Right kidney (tissue), 1 donor: ENCODE results near the gene MRPS9.

Experiments used
- DNase-seq: peaks from one replicate; pipeline ENCODE4 v3.0.0-alpha.2; 2016

MRPS9 gene

GRCh38 chr2:105117565-105117964 is 79.7 kb downstream of the MRPS9 start:
- DNase-seq = no peak

- no peak for DNase-seq
These were observed 81.1 kb downstream of the MRPS9 start for GRCh38 chr2:105118960-105119359.

- no peak for DNase-seq
These were observed 83.6 kb downstream of the MRPS9 start for GRCh38 chr2:105121434-105121833.

DNA sequence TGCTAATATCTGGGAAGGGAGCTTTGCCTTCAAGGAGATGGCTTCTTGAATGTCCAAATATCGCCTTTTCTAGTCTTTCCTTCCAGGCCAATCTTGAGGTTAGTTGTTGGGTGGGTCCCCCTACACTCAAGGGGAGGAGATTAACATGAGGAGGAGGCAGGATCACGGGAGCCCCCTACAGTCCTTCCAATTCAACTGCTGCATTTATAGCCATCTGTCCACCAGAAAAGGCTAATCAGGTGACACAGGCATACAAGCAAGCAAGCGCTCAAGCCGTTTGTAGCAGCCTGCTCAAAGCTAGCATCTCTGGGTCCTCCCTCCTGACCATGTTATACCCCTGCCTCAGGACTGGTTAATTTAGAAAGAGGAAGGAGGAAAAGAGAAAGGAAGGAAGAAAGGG is 87.6 kb downstream of the MRPS9 start:
- no peak for DNase-seq

DNA sequence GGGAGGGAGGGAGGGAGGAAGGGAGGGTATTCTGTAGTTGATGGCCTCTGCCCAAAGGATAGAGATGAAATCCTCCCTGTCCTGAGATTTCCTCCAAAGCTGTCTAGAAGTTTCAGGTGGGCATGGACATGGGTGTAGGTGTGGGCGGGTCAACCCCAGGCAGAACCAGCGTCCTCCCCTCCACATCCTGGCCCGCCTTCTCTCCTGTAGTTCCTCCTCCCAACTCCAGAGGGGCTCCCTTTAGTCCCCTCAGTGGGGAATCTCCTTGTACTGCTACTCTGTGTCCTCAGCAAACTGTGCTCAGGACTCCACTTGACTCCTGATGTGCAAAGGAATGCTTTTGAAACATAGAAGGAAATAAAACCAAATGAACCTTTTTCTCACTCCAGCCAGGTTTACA is 88.1 kb downstream of the MRPS9 start:
- DNase-seq = no peak

DNA sequence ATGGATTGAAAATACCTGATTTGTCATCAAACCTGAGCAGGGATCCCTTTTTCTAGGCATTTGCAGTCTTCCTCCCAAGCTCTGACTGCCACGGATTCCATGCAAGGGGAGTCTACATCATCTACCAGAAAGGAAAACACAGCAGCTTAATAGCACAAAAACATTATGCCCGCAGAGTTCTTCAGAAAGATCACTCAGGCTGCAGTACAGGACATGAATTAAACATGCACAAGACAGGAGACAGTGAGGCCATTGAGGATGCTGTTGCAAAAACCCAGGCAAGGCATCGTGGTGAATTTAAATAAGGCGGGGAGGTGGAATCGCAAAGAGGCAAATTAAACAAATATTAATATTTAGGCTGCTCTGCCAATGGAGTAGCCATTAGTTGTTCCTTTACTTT is 88.5 kb downstream of the MRPS9 start:
- no peak for DNase-seq

DNA sequence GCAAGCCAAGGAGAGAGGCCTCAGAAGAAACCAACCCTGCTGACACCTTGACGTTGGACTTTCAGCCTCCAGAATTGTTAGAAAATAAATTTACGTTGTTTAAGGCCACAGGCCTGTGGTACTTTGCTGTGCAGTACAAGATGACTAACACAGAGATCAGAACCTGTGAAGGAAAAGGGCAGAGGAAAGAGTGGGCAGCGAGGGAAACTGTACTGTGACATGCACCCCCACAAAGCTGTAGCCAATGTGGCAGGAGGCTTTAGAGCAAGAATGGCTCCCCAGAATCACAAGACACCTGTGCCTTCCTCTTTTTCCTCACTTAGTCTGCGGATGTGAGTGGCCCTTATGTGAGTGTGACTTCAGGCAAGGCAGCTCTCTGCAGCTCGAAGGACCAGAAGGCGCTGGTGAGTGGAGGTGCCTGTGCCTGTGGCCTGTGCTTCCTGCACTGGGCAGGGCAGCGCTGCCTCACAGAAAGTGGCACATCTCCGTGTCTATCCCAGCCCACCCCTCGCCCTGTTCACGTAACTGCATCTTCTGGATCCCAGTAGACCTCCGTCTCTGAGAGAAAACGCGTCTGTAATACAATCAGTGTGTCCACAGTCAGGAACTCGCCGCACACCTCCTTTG is 89.5 kb downstream of the MRPS9 start:
- DNase-seq = no peak

GRCh38 chr2:105129722-105130232 is 91.9 kb downstream of the MRPS9 start:
- no peak for DNase-seq

DNA sequence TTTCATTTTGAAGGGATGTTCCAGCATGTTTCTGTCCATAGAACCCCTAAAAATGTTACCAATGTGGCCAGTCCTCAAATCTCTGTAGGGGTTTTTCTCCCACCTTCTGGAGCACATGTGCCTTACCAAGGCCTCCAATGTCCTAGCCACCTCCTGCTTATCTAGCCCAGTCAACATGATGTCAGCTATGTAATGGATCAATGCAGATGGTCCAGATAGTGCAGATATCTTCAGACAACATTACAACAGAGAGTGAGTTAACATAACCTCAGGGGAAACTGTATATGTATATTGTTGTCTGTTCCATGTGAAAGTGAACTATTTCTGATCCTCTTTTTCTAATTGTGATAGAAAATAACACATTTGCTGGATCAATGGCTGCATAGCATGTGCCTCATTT is 92.7 kb downstream of the MRPS9 start:
- no peak for DNase-seq

DNA sequence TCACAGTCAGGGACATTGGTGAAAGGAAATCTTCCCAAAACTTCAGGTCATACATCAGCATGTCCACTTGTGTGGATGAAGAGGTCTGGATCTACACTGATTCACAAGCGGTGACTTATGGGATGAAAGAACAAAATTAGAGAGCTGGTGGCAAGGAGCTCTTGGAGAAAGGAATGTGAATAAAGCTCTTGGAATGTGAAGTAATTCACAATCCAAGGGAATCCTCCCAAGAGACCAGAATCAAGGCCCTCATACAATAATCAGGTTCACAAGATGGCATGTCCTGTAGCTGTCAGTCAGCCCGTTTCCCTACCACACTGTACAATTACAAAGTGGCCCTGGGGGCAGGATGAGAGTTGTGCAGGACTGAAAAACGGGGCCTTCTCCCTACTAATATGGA is 96.2 kb downstream of the MRPS9 start:
- DNase-seq = no peak

GRCh38 chr2:105135436-105135835 is 97.6 kb downstream of the MRPS9 start:
- DNase-seq = no peak

DNA sequence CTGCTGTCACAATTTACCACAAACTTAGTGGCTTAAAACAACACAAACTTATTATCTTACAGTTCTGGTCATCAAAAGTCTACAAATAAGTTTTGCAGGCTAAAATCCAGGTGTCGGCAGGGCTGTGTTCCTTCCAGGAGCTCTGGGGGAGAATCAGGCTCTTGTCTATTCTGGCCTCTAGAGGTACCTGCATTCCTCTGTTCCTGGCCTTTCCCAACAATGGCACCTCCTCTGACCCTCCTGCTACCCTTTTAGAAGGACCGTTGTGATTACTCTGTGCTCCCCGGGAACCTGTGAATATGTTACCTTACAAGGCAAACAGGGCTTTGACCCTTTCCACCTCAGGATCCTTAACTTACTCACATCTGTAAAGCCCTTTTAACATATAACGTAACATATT is 98.5 kb downstream of the MRPS9 start:
- DNase-seq = no peak

DNA sequence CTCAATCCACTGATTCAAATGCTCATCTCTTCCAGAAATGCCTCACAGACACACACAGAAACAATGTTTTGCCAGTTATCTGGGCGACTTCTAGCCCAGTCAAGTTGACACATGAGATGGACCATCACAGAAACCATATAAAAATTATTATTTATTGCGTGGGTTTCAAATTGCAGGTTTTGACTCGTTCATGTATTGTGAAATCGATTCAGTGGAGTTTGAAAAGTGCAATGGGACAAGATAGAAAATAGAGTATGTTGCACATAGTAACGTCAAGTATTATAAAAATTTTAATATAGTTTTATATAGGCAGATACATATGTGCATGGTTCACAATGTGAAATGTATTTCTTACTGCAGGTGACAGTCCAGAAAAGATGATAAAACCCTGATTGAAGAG is 100.8 kb downstream of the MRPS9 start:
- DNase-seq = no peak

DNA sequence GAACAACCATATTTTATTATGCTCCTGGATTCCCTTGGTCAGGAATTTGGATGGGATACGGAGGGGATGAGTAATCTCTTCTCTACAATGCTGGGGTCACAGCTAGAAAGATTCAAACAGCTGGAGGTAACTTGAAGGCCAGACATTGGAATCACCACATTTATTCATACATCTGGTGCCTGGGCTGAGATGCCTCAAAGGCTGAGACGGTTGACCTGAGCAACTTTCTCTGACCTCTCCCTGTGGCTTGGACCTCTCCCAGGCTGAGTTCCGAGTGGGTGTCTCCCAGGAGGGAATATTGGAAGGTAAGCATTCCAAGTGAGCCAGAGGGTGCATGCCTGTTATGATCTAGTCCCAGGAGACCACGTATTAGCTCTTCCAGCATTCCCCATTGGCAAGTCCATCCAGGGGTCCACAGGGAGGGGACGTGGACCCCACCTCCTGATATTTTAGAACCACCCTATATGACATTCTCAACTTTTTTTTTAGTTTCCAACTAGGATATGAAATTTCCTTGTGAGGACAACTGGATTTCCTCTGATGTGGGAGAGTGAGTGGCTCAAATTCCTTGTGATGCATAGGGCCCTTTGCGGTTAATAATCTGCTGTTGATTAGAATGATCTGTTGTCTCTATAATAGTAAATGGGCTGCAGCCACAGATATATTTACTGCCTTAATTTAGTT is 101.8 kb downstream of the MRPS9 start:
- DNase-seq = no peak

DNA sequence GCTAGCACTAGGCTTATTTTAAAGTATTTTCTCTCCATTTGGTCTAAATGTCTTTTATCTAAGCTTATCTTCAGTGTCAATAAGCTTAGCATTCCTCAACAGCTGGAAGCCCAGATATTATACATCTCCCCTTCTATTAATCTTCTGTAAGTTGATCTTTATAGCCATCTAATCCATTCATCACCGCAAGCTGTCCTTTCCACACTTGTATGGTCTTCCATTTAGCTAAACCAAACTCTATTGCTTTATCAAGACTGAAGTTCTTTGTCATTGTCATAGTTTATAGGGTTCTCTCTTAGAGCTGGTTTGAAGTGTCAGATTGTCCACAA is 102.3 kb downstream of the MRPS9 start:
- DNase-seq = no peak

- DNase-seq = no peak
These were observed 103.3 kb downstream of the MRPS9 start for GRCh38 chr2:105141099-105141614.

DNA sequence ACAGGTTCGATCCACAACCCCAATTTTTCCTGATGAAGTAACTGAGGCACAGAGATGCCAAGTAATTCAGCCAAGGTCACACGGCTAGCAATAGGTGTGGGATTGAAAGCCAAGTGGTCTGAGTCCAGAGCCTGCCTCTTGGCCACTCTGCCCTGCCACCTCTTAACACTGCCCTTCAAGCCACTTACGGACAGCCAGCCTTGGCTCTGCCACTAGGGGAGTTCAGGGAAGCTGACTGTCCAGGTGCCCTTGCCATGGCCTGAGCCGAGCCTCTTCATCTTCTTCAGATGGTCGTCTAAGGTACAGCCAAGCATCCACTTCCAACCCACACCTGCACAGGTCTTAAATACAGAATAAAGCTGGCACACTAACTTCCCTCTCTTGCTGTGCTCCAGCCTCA is 104.4 kb downstream of the MRPS9 start:
- no peak for DNase-seq

DNA sequence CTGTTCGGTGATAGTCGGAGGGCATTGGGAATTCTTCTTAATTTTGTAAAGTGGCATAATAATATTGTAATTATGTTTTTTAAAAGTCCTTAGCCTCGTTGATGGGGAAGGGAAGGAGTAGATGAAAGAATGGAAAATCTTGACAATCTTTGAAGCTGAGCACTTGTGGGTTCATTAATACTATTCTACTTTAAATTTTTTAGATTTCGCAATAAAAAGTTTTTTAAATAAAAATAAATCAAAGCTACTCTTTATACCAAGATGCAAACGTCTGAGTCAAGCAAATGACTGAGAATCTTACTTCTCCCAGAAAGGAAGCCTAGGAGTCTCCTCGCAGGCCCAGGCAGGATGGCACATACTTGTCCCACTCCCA is 105.2 kb downstream of the MRPS9 start:
- DNase-seq = no peak

GRCh38 chr2:105143467-105144151 is 105.7 kb downstream of the MRPS9 start:
- peak; percentile 73 for DNase-seq

DNA sequence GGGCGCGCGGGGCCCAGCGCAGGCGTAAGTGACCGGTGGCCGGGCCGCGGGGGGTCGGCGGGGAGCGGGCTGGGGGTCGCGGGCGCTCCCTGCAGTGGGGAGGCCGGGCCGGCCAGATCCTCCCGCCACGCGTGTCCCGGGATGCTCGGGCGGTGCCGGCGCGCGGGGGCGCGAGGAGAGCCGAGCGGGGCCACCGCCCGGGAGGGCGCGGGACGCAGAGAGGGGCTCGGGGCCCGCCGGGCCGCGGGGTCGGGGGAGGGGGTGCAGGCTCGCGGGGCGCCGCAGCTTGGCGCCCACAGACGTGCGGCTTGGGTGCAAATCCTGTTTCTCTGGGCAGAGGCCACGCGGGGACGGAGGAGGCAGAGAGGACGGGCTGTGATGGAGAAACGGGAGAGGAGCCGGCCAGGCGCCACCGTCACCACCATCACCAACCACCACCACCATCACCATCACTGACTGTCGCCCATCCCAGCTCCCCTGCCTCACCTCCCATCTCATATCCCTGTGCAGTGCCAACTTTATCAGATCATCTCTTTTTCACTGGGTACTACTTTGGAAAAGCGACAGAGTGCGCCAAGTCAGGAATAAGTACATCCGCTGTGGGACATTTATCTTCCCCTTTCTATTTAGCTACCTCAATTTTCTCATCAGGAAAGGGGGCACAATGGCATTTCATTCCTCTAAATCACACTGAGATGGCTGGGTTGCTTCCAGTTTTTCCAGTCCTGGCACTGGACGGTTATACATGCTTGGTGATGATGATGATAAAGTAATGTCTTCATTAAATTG is 106.5 kb downstream of the MRPS9 start:
- DNase-seq = peak; percentile 37

GRCh38 chr2:105144941-105145300 is 107.1 kb downstream of the MRPS9 start:
- no peak for DNase-seq

DNA sequence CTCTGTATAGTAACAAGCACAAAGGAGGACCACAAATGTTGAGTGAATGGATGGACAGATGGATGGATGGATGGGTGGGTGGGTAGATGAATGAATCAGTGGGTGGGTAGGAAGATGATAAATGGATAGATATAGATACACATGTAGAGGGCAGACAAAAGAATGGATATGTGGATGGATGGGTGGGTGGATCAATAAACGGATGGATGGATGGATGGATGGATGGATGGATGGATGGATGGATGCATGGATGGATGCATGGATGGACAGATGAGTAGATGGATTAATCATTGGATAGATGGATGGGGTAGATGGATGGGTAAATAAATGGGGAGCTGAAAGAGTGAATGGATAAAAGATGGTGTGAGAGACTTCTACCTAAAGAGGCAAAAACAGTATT is 111.4 kb downstream of the MRPS9 start:
- no peak for DNase-seq
